ENCODE measurements around the gene FAT2.

DNA sequence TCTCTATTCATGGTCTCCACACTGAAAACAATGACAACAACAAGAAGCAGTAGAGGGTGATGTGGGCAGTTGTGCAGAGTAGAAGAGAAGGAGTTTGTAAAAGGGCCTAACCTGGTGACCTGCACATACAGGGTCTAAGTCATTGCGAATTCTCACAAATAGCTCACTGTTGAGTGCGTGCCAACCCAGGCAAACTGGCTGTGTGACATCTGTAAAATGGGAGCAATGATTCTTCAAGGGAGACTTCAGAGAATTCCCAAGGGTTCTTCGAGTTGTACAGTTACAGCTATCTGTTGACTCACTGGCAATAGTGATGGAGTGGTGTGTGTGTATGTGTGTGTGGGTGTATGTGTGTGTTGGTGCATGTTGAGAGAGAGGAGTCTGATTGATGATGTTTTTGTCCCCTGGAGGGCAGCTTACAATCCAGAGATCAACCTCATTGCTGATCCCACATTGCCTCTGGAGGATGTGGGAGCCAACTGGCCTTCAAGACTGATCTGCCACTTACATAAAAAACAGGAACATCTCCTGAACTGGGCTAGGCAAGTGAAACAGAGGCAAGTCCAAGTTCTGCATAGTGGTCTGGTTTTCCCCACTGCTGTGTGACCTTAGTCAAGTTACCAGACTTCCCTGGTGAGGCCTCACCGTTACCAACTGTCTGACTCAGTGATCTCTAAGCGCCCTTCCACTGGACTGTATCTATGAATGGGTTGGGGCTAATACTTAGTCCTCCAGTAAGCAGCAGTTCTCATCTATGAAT, 3.2 kb downstream of the FAT2 start:
- TF ChIP-seq POLR2AphosphoS5 (IDR thresholded peaks at IDR 0.05; ENCODE audit: low read depth, low read length) (no peak), TAF1 (IDR thresholded peaks at IDR 0.05; ENCODE audit: borderline replicate concordance, low read depth, low read length) (no peak), POLR2A (IDR thresholded peaks at IDR 0.05; ENCODE audit: low read depth, low read length) (no peak)
